Measurements from ENCODE around the gene MAP3K2.

MAP3K2 gene

DNA sequence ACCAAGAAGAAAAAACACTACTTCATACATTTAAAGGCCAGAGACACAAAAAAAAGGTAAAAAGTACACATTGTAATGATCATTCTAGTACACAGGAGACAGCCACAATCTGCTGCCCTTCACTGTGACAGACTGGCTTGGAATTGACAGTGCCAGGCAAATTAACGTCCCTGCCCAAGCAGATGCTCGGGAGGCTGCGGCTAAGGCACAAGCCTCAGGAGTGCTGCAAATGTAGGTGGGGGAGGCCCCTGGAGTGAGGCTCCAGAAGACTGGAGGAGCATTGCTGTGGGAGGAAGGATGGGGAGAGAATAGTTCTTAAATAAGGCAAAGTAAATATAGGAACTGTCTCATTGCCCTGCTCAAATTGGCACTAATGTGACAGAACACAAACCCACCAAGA lies 112.4 kb downstream of the MAP3K2 start:
- H3K4me3 Mint-ChIP-seq: no peak overlapping the region
- no peaks in the 10 kb centered on the region for H3K27me3 Mint-ChIP-seq
- peak overlapping the region; percentile 19 for H3K27ac Mint-ChIP-seq
- CTCF ChIA-PET: no interaction called here
- no peaks in the 10 kb centered on the region for H3K9me3 Mint-ChIP-seq
- DNase-seq: no peak
- peaks cover 14% of the 10 kb centered on the region for H3K4me1 Mint-ChIP-seq
- peaks cover 70% of the 10 kb centered on the region for H3K36me3 Mint-ChIP-seq

GRCh38 chr2:127270663-127271062 lies 117.1 kb downstream of the MAP3K2 start:
- H3K27me3 Mint-ChIP-seq: no peaks in the 10 kb centered on the region
- peaks cover 65% of the 10 kb centered on the region for H3K36me3 Mint-ChIP-seq
- CTCF ChIA-PET: no interaction called here
- DNase-seq: no peak
- H3K27ac Mint-ChIP-seq: no peak overlapping the region
- H3K4me3 Mint-ChIP-seq: no peak overlapping the region
- no peaks in the 10 kb centered on the region for H3K9me3 Mint-ChIP-seq
- peaks cover 2% of the 10 kb centered on the region for H3K4me1 Mint-ChIP-seq

- Mint-ChIP-seq H3K4me3 (no peak overlapping the region), H3K36me3 (peaks cover 42% of the 10 kb centered on the region), H3K9me3 (no peaks in the 10 kb centered on the region), H3K27ac (no peak overlapping the region), H3K4me1 (no peaks in the 10 kb centered on the region), H3K27me3 (no peaks in the 10 kb centered on the region)
- CTCF ChIA-PET: no interaction called here
- no peak for DNase-seq
Measured at GRCh38 chr2:127261804-127262406, 125.9 kb downstream of the MAP3K2 start.

GRCh38 chr2:127259355-127259754 lies 128.4 kb downstream of the MAP3K2 start:
- Mint-ChIP-seq H3K4me1 (no peaks in the 10 kb centered on the region), H3K36me3 (peaks cover 47% of the 10 kb centered on the region), H3K4me3 (no peak overlapping the region), H3K27ac (no peak overlapping the region), H3K27me3 (no peaks in the 10 kb centered on the region), H3K9me3 (no peaks in the 10 kb centered on the region)
- DNase-seq: no peak
- CTCF ChIA-PET: no interaction called here

DNA sequence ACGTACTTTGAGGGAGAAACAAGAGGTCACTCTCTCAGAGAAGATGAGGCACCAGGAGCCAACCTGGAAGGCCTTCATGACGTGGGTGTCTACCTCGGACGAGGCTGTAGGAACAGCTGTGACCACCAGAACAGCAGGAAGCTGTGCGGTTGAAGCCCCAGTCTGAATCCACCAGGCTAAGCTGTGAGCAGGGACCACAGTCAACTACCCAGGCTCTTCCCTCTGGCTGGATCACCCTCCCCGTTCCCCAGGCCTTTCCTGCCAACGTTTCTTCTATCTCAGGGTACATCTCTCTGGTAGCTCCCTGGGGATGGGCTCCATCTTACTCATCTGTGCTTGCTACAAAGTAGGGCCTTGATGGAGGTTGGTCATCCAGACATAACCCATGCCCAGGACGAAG lies 130.9 kb downstream of the MAP3K2 start:
- H3K9me3 Mint-ChIP-seq: no peaks in the 10 kb centered on the region
- peaks cover 42% of the 10 kb centered on the region for H3K36me3 Mint-ChIP-seq
- no peaks in the 10 kb centered on the region for H3K27me3 Mint-ChIP-seq
- no peak overlapping the region for H3K27ac Mint-ChIP-seq
- H3K4me3 Mint-ChIP-seq: no peak overlapping the region
- DNase-seq: no peak
- CTCF ChIA-PET: no interaction called here
- H3K4me1 Mint-ChIP-seq: no peaks in the 10 kb centered on the region

DNA sequence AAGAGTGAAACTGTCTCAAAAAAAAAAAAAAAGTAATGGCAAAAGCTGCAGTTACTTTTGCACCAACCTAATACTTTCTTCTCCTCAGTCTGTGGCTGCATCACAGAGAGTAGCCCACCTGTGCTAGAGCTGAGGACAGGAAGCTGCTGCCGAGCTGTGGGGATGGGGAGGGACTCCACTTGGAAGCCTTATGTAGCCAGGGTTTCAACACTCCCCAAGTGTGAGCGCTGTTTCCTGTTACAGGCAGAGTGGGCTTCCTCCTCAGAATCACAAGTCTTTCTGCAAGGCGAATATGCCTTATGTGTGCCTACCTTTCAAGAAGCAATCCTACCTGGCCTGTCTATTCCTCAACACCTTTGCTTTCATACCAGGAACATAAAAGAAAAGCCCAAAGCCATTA lies 131.4 kb downstream of the MAP3K2 start:
- H3K27me3 Mint-ChIP-seq: no peaks in the 10 kb centered on the region

DNA sequence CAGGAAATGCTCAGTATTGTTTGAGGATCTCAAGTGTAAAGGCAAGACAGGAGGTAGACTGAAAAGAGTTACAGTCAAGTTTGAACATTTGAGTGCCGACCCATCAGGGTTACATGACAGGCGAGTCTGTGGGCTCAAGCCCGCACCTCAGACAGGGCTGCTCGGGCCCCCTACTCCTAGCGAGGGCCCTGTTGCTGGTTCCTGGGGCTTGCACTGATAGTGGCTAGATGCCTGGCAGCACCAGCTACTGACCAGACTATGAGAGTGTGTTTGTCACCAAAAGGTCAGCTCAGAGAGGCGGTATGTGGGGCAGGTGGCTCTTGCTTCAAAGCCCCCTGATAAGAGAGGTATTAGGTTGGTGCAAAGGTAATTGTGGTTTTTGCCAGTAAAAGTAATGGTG lies 132.1 kb downstream of the MAP3K2 start:
- Mint-ChIP-seq H3K9me3 (no peaks in the 10 kb centered on the region), H3K36me3 (peaks cover 41% of the 10 kb centered on the region), H3K27ac (no peak overlapping the region), H3K4me3 (no peak overlapping the region), H3K4me1 (no peaks in the 10 kb centered on the region), H3K27me3 (no peaks in the 10 kb centered on the region)
- no peak for DNase-seq
- CTCF ChIA-PET: no interaction called here

More for the DNA sequence above, 131.4 kb downstream of the MAP3K2 start:
- H3K4me1 Mint-ChIP-seq: no peaks in the 10 kb centered on the region
- H3K27ac Mint-ChIP-seq: no peak overlapping the region
- no peaks in the 10 kb centered on the region for H3K9me3 Mint-ChIP-seq
- peaks cover 41% of the 10 kb centered on the region for H3K36me3 Mint-ChIP-seq
- no peak for DNase-seq
- H3K4me3 Mint-ChIP-seq: no peak overlapping the region
- CTCF ChIA-PET: no interaction called here

- Mint-ChIP-seq H3K4me1 (no peaks in the 10 kb centered on the region), H3K9me3 (no peaks in the 10 kb centered on the region), H3K27me3 (no peaks in the 10 kb centered on the region), H3K27ac (peak overlapping the region; percentile 50), H3K36me3 (peaks cover 38% of the 10 kb centered on the region), H3K4me3 (no peak overlapping the region)
- CTCF ChIA-PET: no interaction called here
- no peak for DNase-seq
Measured at GRCh38 chr2:127255146-127255545, 132.6 kb downstream of the MAP3K2 start.

DNA sequence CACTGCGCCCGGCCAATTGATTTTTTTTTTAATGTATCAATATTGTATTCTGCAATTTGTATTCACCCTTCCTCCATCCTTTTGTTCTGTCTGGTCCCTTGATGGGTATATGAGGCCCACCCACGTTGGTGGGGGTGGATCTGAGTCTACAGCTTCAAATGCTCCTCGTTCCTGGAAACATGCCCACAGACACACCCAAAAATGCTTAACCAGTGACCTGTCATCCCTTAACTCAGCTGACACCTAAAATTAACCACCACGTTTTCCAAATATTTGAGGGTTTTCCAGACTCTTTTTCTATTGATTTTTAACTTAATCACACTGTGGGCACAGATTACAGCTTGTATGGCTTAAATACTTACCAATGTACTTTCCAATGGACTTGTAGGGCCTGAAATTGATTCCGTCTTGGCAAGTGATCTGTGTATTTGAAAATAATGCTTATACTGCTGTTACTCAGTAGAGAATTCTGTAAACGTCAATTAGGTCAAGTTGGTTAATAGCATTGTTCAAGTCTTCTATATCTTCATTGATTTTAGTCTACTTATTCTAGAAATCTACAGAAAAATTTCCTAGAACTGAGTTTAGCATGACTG lies 133.3 kb downstream of the MAP3K2 start:
- H3K9me3 Mint-ChIP-seq: no peaks in the 10 kb centered on the region
- CTCF ChIA-PET: no interaction called here
- H3K4me3 Mint-ChIP-seq: no peak overlapping the region
- no peak overlapping the region for H3K27ac Mint-ChIP-seq
- H3K4me1 Mint-ChIP-seq: no peaks in the 10 kb centered on the region
- peaks cover 33% of the 10 kb centered on the region for H3K36me3 Mint-ChIP-seq
- DNase-seq: no peak
- no peaks in the 10 kb centered on the region for H3K27me3 Mint-ChIP-seq
